AG09319 (cell line): ENCODE data around the gene PPWD1.

ENCODE experiments used
- DNase-seq: peaks from one replicate; pipeline ENCODE4 v3.0.0-alpha.2; 2010; ENCODE audit warnings: low read depth; ENCODE audit errors: extremely low read depth
- TF ChIP-seq, protein P1 (sequence below): IDR thresholded peaks from 2 replicates; pipeline ENCODE4 v1.5.1; 2011; ENCODE audit warnings: low read depth, mild to moderate bottlenecking, inconsistent platforms, low read length, moderate library complexity

Gene PPWD1

DNA sequence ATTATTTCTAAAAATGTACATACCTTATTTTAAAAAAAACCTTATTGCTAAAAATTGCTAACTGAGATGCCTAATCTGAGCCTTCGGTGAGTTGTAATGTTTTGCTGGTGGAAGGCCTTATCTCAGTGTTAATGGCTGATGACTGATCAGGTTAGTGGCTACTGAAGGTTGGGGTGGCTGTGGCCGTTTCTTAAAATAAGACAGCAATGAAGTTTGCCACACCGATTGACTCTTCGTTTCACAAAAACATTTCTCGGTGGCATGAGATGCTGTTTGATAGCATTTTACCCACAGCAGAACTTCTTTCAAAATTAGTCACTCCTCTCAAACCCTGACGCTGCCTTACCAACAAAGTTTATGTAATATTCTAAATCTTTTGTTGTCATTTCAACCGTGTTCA lies 14.8 kb upstream of the PPWD1 start:
- DNase-seq, result no peak
- TF ChIP-seq, protein P1, sequence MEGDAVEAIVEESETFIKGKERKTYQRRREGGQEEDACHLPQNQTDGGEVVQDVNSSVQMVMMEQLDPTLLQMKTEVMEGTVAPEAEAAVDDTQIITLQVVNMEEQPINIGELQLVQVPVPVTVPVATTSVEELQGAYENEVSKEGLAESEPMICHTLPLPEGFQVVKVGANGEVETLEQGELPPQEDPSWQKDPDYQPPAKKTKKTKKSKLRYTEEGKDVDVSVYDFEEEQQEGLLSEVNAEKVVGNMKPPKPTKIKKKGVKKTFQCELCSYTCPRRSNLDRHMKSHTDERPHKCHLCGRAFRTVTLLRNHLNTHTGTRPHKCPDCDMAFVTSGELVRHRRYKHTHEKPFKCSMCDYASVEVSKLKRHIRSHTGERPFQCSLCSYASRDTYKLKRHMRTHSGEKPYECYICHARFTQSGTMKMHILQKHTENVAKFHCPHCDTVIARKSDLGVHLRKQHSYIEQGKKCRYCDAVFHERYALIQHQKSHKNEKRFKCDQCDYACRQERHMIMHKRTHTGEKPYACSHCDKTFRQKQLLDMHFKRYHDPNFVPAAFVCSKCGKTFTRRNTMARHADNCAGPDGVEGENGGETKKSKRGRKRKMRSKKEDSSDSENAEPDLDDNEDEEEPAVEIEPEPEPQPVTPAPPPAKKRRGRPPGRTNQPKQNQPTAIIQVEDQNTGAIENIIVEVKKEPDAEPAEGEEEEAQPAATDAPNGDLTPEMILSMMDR, result no peak

DNA sequence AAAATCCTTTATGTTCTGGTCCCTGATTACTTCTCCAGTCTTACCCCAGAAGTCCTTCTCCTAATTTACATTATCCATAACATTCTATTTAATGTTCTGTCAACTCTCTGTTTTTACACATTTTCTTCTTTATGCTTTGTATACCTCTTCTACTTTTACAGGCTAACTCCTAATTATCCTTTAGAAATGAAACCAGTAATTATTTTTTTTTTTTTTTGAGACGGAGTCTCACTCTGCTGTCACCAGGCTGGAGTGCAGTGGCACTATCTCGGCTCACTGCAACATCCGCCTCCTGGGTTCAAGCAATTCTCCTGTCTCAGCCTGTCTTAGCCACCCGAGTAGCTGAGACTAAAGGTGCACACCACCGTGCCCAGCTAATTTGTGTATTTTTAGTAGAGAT lies 9.2 kb upstream of the PPWD1 start:
- TF ChIP-seq, protein P1, result no peak
- no peak for DNase-seq

DNA sequence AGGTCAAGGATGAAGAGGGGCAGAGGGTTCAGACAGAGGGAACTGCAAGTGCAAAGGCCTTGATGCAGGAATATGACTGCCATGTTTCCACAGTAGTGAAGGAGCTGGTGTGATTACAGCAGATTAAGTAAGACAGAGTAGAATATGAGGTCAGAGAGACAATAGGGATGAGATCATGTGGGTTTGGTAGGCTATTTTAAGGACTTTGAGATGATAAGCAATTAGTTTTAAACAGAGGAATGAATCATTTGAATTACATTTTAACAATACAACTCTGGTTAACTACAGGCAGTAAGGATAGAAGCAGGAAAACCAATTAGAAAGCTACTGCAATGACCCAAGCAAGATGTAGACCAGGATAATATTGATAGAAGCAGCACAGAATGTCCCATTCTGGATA lies 7.8 kb upstream of the PPWD1 start:
- TF ChIP-seq, protein P1, result no peak
- no peak for DNase-seq

DNA sequence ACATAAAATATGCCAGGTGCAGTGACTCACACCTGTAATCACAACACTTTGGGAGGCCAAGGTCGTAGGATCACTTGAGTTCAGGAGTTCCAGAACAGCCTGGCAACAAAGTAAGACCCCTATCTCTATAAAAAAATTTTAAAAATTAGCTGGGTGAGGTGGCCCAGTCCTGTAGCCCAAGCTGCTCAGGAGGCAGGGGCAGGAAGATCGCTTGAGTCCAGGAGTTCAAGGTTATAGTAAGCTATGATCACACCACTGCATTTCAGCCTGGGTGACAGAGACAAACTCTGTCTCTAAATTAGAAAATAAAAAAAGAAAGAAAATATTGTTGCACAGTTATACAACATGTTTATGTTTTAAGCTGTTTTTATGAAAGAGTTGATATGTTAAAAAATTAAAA lies 6.9 kb upstream of the PPWD1 start:
- no peak for DNase-seq
- TF ChIP-seq, protein P1, result no peak

DNA sequence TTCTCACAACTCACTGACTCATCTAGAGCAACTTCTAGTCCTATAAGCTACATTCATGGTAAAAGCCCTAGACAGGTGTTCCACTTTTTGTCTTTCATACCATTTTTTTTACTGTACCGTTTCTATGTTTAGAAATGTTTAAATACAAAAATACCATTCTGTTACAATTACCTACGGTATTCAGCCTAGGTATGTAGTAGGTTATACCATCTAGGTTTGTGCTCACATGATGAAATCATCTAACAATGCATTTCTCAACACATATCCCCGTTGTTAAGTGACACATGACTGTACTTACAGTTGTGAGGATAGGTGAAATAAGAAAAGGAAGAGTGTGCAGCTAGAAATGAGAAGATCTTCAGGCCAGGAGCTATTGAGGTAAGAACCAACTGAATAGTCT lies 6.4 kb upstream of the PPWD1 start:
- TF ChIP-seq, protein P1, result no peak
- DNase-seq, result no peak

DNA sequence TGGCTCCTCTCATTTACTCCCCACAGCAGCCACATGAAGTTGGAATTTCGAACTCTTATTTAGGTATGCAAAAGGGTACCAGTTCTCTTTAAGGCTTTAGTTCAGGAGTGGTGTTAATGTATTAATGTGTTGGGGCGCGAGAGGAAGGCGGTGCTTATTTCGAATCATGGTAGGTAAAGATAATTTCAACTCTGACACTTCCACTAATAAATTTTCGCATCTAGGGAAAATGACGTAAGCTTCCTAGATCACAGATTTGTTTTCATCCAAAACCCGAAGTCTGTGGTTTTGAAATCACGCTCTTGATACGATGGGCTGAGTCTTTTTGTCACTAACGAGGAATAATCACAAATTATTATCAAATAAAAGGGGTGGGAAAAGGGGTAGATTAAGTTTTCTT lies 681 bp downstream of the PPWD1 start:
- no peak for DNase-seq
- TF ChIP-seq, protein P1, result no peak

DNA sequence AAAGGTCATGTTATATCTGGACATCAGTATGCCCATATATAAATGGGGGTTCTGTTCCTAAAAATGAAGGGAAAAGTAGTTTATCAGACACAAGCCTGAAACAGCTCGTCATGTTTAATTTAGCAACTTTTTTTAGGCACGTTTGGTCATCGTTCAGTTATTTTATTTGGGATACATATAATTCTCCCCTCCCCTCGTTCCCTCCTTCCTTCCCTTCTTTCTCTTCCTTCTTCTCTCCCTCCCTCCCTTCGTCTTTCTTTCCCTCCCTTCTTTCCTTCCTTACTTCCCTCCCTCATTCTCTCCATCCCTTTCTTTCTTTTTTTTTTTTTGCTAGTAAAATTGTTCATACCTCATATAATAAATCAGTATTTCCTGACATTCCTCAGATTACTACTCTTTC lies 3.4 kb downstream of the PPWD1 start:
- DNase-seq, result no peak
- TF ChIP-seq, protein P1, result no peak
